ENCODE data around the gene SRRD. TPM values are rescaled to one million over a fixed set of nuclear protein-coding genes. Genes with fewer than 3 reads are reported as not detected.

Gene SRRD
- total and polyA plus RNA-seq, 2 of the 13 experiments (the other 11 are each of a cell fraction or from before 2014, with no cell fraction given): 22.8 to 36.6 TPM

- TF ChIP-seq XRCC5 (optimal IDR thresholded peaks at IDR 0.05; ENCODE audit: low read length) (no peak), NR2C2 (CRISPR knock-in tag; IDR thresholded peaks at IDR 0.05; ENCODE audit: borderline replicate concordance) (peak; percentile 90), FOSL2 (CRISPR knock-in tag; IDR thresholded peaks at IDR 0.05) (peak; percentile 54), BRCA1 (CRISPR knock-in tag; IDR thresholded peaks at IDR 0.05) (no peak), TRAFD1 (CRISPR knock-in tag; IDR thresholded peaks at IDR 0.05; ENCODE audit: borderline replicate concordance) (peak; percentile 35; the same call in 1 of the 2 replicates), KLF16 (CRISPR knock-in tag; IDR thresholded peaks at IDR 0.05) (peak in 1 of 2 experiments; percentile 92; a peak in 1 of 4 replicates), ZNF281 (CRISPR knock-in tag; IDR thresholded peaks at IDR 0.05; ENCODE audit: borderline replicate concordance) (peak; percentile 84), ISX (CRISPR knock-in tag; conservative IDR thresholded peaks at IDR 0.05) (no peak), SALL2 (CRISPR knock-in tag; IDR thresholded peaks at IDR 0.05) (peak; percentile 92), EHMT2 (IDR thresholded peaks at IDR 0.05; ENCODE audit: borderline replicate concordance, low read depth, low read length) (no peak), CBFB (CRISPR knock-in tag; IDR thresholded peaks at IDR 0.05) (peak; percentile 94), SKIL (CRISPR knock-in tag; IDR thresholded peaks at IDR 0.05; ENCODE audit: borderline replicate concordance) (0 out of 2 replicates have a peak, but pooled peaks have one; percentile 26), ZSCAN5A (CRISPR knock-in tag; IDR thresholded peaks at IDR 0.05; ENCODE audit: borderline replicate concordance) (no peak), SP4 (CRISPR knock-in tag; IDR thresholded peaks at IDR 0.05) (peak; percentile 92), NFE2L1 (CRISPR knock-in tag; IDR thresholded peaks at IDR 0.05; ENCODE audit: borderline replicate concordance) (no peak), ZNF432 (CRISPR knock-in tag; IDR thresholded peaks at IDR 0.05; ENCODE audit: borderline replicate concordance) (no peak), TEAD3 (CRISPR knock-in tag; optimal IDR thresholded peaks at IDR 0.05; ENCODE audit: borderline replicate concordance) (peak; percentile 81), DR1 (CRISPR knock-in tag; IDR thresholded peaks at IDR 0.05) (peak; percentile 62), ZNF17 (CRISPR knock-in tag; IDR thresholded peaks at IDR 0.05) (no peak), XBP1 (CRISPR knock-in tag; IDR thresholded peaks at IDR 0.05) (no peak), ZNF652 (CRISPR knock-in tag; IDR thresholded peaks at IDR 0.05; ENCODE audit: borderline replicate concordance, low read depth) (0 out of 2 replicates have a peak, but pooled peaks have one; percentile 22)
Observed at GRCh38 chr22:26483439-26484359, at the start of gene SRRD, which contains the start of gene HPS4 (continued).
